B cell (primary cell): ENCODE results near the gene C4orf54. TPM values are rescaled to one million over a fixed set of nuclear protein-coding genes. Genes with fewer than 3 reads are reported as not detected.

Experiments
- ATAC-seq: fragments of 200-7000 bp; cut with Tn5 transposase; one replicate; pipeline ENCODE4 v1.10.0; 2021; ENCODE audit warnings: low read depth, mild to moderate bottlenecking, moderate number of reproducible peaks, moderate library complexity
- CTCF ChIA-PET: fragments of 350-600 bp; sonication (Branson Sonifier 250); formaldehyde crosslinking; loops from one replicate; lab custom pipeline; 2021; ENCODE audit warnings: antibody characterized with exemption, inconsistent platforms; lab: Charles Lee
- POLR2A ChIA-PET: fragments of 350-600 bp; sonication (Branson Sonifier 250); formaldehyde crosslinking; loops from one replicate; lab custom pipeline; 2021; ENCODE audit warnings: antibody characterized with exemption; lab: Charles Lee
- DNase-seq: peaks from one replicate; pipeline ENCODE4 v3.0.0; 2013
- H2AFZ ChIP-seq: 2 replicates; pipeline ENCODE4 v1.6.1; 2012; ENCODE audit warnings: mild to moderate bottlenecking, low read depth, low read length; ENCODE audit not compliant: insufficient read depth, poor library complexity, severe bottlenecking
- H3K27ac ChIP-seq, 2 donors: 1 replicate in 1 of 2; 2 replicates in 1 of 2; pipeline ENCODE4 v1.5.1; 2012 to 2013; ENCODE audit warnings: low read length in 2 of 2, mild to moderate bottlenecking in 2 of 2, moderate library complexity in 1 of 2
- H3K27me3 ChIP-seq, 4 experiments: fragments of 200-600 bp in 1 of 4; sonication (generic) in 1 of 4; replicated peaks in 1 of 4; 1 replicate in 2 of 4; 2 replicates in 2 of 4; pipeline versions ENCODE4 v1.6.1 to v1.7.0; 2013 to 2016; ENCODE audit warnings: low read length in 3 of 4, mild to moderate bottlenecking in 2 of 4, mixed read lengths in 1 of 4, moderate library complexity in 1 of 4; ENCODE audit not compliant: insufficient read depth in 4 of 4, control insufficient read depth in 3 of 4; ENCODE audit errors: control extremely low read depth in 1 of 4
- H3K36me3 ChIP-seq, 2 experiments: replicated peaks in 1 of 2; 1 replicate in 1 of 2; 2 replicates in 1 of 2; pipeline versions ENCODE4 v1.6.1 to v1.7.1; 2013; ENCODE audit warnings: low read length in 1 of 2; ENCODE audit not compliant: insufficient read depth in 2 of 2, control insufficient read depth in 1 of 2; ENCODE audit errors: control extremely low read depth in 1 of 2, extremely low read depth in 1 of 2
- H3K4me1 ChIP-seq, 2 donors: fragments of 200-600 bp in 1 of 2; sonication (generic) in 1 of 2; 1 replicate in 1 of 2; 2 replicates in 1 of 2; pipeline versions ENCODE4 v1.5.1 to v1.6.1; 2013 to 2017; ENCODE audit warnings: low read length in 2 of 2; ENCODE audit not compliant: control insufficient read depth in 2 of 2, insufficient read depth in 2 of 2
- H3K4me2 ChIP-seq: replicated peaks from 2 replicates; pipeline ENCODE3; 2012; ENCODE audit warnings: mild to moderate bottlenecking, low read depth, low read length; ENCODE audit not compliant: poor library complexity, severe bottlenecking
- H3K4me3 ChIP-seq, 5 experiments: fragments of 200-600 bp in 1 of 5; sonication (generic) in 1 of 5; 1 replicate in 3 of 5; 2 replicates in 2 of 5; pipeline versions ENCODE4 v1.5.1 to v1.7.0; 2011 to 2016; ENCODE audit warnings: low read length in 4 of 5, mild to moderate bottlenecking in 4 of 5, low read depth in 2 of 5, control low read depth in 1 of 5, moderate library complexity in 1 of 5; ENCODE audit not compliant: insufficient read depth in 1 of 5; ENCODE audit errors: control extremely low read depth in 1 of 5, extremely low read depth in 1 of 5
- H3K79me2 ChIP-seq: fragments of 200-600 bp; sonication (generic); one replicate; pipeline ENCODE4 v1.6.0; 2016; ENCODE audit warnings: low read length; ENCODE audit not compliant: control insufficient read depth, insufficient read depth
- H3K9ac ChIP-seq: fragments of 200-600 bp; sonication (generic); 2 replicates; pipeline ENCODE4 v1.6.1; 2017; ENCODE audit warnings: mild to moderate bottlenecking, low read length, moderate library complexity
- H3K9me3 ChIP-seq, 3 donors: one replicate each; pipeline versions ENCODE4 v1.6.1 to v1.7.1; 2013; ENCODE audit warnings: low read length in 2 of 3; ENCODE audit not compliant: control insufficient read depth in 2 of 3, insufficient read depth in 1 of 3; ENCODE audit errors: control extremely low read depth in 1 of 3
- H4K20me1 ChIP-seq: 2 replicates; pipeline ENCODE4 v1.6.0; 2012; ENCODE audit warnings: mild to moderate bottlenecking, low read length; ENCODE audit not compliant: insufficient read depth, control insufficient read depth, poor library complexity, severe bottlenecking
- H3K27ac Mint-ChIP-seq: one replicate; pipeline ENCODE4 v1.8.0; 2021; ENCODE audit warnings: mixed read lengths
- H3K27me3 Mint-ChIP-seq: one replicate; pipeline ENCODE4 v1.8.0; 2021; ENCODE audit warnings: mixed read lengths
- H3K4me1 Mint-ChIP-seq: one replicate; pipeline ENCODE4 v1.8.0; 2021; ENCODE audit warnings: mixed read lengths
- H3K4me3 Mint-ChIP-seq: one replicate; pipeline ENCODE4 v1.8.0; 2021; ENCODE audit warnings: mixed read lengths
- H3K9me3 Mint-ChIP-seq: one replicate; pipeline ENCODE4 v1.8.0; 2022; ENCODE audit warnings: mixed read lengths; ENCODE audit not compliant: insufficient read depth
- EZH2 ChIP-seq: IDR thresholded peaks from 2 replicates; pipeline ENCODE4 v1.6.1; 2012; ENCODE audit warnings: borderline replicate concordance, low read depth, mild to moderate bottlenecking, moderate library complexity, low read length; ENCODE audit not compliant: insufficient read depth, poor library complexity, severe bottlenecking
- WGBS: methylation state at CpG from one replicate; pipeline ENCODE4 v1.1.5; 2013; ENCODE audit warnings: missing lambda C conversion rate; ENCODE audit not compliant: insufficient coverage; 5-methylcytosine and 5-hydroxymethylcytosine counted together
- intact Hi-C: fragments of 100-400 bp; cut with micrococcal nuclease; formaldehyde crosslinking; loops from one replicate; pipeline ENCODE4 v1.10.0; 2022
- polyA plus RNA-seq: library from polyadenylated mRNA; depleted of rRNA; stranded (reverse); fragments of >200 nt; gene quantifications from 2 replicates; pipeline ENCODE4 v1.2.3, GENCODE V29; 2012
- total RNA-seq, 2 donors: library from RNA; stranded (reverse); fragments of 120-200 nt in 1 of 2; gene quantifications; 1 replicate in 1 of 2; 2 replicates in 1 of 2; pipeline versions ENCODE4 v1.2.3 to v1.2.4, GENCODE V29; 2013 to 2022
- TF ChIP-seq, protein P1 (sequence below): fragments of 200-600 bp; IDR thresholded peaks from one replicate; pipeline ENCODE4 v1.8.0; 2022; ENCODE audit warnings: antibody characterized with exemption, mild to moderate bottlenecking

C4orf54 gene
- total and polyA plus RNA-seq, 2 donors (not counting 1 experiment from before 2014, with no cell fraction given), result not detected

DNA sequence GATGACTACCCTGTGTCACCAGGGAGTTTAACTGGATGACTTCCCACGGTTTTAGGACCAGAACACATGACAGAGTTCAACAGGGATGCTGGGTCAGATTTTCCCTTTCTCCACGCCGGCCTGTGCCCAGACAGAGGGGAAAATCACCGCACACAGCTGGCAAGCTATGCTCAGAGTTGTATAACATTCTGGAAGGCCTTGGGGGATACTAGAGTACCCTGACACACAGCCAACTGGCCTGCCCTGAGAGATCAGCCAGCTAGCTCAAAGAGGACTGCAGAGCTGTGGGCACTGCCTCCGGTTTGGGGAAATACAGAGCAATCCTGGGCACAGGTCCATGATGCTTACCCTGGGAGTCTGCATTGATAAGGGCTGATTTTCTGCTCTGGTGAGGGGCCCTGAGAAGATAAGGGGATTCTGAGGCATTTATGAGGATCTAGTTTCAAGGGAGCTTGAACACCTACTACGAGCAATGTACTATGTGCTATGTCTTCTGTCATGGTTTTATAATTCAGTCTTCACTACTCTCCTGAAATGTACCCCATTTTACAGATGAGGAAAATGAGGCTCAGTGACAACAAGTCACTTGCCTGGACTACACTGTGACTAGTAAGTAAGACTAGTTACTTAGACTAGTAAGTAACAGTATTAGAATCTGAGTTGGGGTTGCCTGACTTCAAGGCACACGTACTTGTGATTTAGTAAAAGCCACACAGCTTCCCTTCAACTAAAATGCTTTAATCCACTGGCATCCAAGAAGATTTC lies 14.7 kb downstream of the C4orf54 start:
- Histone ChIP-seq H3K4me3 (no peak overlapping the region), H3K27ac (no peak overlapping the region), H4K20me1 (no peaks in the 10 kb centered on the region), H3K9ac (no peak overlapping the region), H3K27me3 (peaks cover 0 to 8% (median 2%) of the 10 kb centered on the region in 4 experiments), H3K4me2 (no peak overlapping the region), H3K9me3 (no peaks in the 10 kb centered on the region), H3K36me3 (no peaks in the 10 kb centered on the region), H3K79me2 (no peaks in the 10 kb centered on the region), H3K4me1 (no peaks in the 10 kb centered on the region), H2AFZ (no peak overlapping the region)
- Mint-ChIP-seq H3K27ac (no peak overlapping the region), H3K27me3 (peaks cover 12% of the 10 kb centered on the region), H3K4me1 (no peaks in the 10 kb centered on the region), H3K4me3 (no peak overlapping the region), H3K9me3 (no peaks in the 10 kb centered on the region)
- intact Hi-C loops, result no loop called here
- no peak for DNase-seq
- no peak for ATAC-seq
- POLR2A ChIA-PET, result no interaction called here
- 89% methylated on average over 5 of the region's 7 CpGs for WGBS
- no peak for TF ChIP-seq EZH2
- TF ChIP-seq, protein P1, sequence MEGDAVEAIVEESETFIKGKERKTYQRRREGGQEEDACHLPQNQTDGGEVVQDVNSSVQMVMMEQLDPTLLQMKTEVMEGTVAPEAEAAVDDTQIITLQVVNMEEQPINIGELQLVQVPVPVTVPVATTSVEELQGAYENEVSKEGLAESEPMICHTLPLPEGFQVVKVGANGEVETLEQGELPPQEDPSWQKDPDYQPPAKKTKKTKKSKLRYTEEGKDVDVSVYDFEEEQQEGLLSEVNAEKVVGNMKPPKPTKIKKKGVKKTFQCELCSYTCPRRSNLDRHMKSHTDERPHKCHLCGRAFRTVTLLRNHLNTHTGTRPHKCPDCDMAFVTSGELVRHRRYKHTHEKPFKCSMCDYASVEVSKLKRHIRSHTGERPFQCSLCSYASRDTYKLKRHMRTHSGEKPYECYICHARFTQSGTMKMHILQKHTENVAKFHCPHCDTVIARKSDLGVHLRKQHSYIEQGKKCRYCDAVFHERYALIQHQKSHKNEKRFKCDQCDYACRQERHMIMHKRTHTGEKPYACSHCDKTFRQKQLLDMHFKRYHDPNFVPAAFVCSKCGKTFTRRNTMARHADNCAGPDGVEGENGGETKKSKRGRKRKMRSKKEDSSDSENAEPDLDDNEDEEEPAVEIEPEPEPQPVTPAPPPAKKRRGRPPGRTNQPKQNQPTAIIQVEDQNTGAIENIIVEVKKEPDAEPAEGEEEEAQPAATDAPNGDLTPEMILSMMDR, result no peak
- CTCF ChIA-PET, result no interaction called here

DNA sequence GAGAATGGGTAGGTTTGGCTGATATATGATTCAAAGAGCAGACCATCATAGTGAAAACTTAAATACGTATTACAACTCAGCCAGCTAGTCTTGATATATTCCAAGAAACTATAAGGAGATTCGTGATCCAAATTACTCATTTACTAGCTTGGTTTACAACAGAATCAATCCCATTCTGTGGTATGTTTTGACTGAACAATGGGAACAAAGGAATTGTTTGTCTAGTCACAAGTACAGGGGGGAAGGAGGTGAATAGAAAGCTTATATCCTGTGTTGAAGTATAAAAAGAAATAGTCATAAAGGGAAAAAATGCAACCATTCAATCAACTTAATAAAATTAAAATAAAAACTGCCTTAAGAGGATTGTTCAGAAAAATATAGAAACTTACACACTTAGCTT lies 17.0 kb downstream of the C4orf54 start:
- Histone ChIP-seq H3K27ac (no peak overlapping the region), H3K36me3 (no peaks in the 10 kb centered on the region), H2AFZ (no peak overlapping the region), H3K4me2 (no peak overlapping the region), H3K4me3 (no peak overlapping the region), H4K20me1 (no peaks in the 10 kb centered on the region), H3K4me1 (no peaks in the 10 kb centered on the region), H3K27me3 (peaks cover 0 to 10% (median 2%) of the 10 kb centered on the region in 4 experiments), H3K9me3 (no peaks in the 10 kb centered on the region), H3K9ac (no peak overlapping the region), H3K79me2 (no peaks in the 10 kb centered on the region)
- no peaks in the 10 kb centered on the region for H3K4me1 Mint-ChIP-seq
- ChIA-PET POLR2A (no interaction called here), CTCF (no interaction called here)
- peaks cover 12% of the 10 kb centered on the region for H3K27me3 Mint-ChIP-seq
- DNase-seq, result no peak
- no peak for ATAC-seq
- H3K4me3 Mint-ChIP-seq, result no peak overlapping the region
- TF ChIP-seq EZH2, result no peak
- TF ChIP-seq, protein P1, result no peak
- intact Hi-C loops, result no loop called here
- no peaks in the 10 kb centered on the region for H3K9me3 Mint-ChIP-seq
- WGBS, result no CpG with 5 or more reads among the region's 2 CpGs
- H3K27ac Mint-ChIP-seq, result no peak overlapping the region
